Effector CD8-positive, alpha-beta T cell (primary cell): ENCODE results near the gene KLHDC1.

ENCODE experiments used
- DNase-seq: peaks from one replicate; lab custom pipeline; 2025; lab: John Stamatoyannopoulos, UW

The KLHDC1 gene

GRCh38 chr14:49783394-49784014, 90.6 kb downstream of the KLHDC1 start:
- DNase-seq, result no peak

GRCh38 chr14:49786315-49786714, 93.4 kb downstream of the KLHDC1 start:
- DNase-seq, result no peak

- no peak for DNase-seq
These were observed 99.7 kb downstream of the KLHDC1 start for GRCh38 chr14:49792618-49793017.

GRCh38 chr14:49796025-49796424, 103.1 kb downstream of the KLHDC1 start:
- no peak for DNase-seq
